Measurements from ENCODE around the gene RFC4.

GRCh38 chr3:186826410-186826975 is 20.2 kb upstream of the RFC4 start:
- TF ChIP-seq, protein P1, sequence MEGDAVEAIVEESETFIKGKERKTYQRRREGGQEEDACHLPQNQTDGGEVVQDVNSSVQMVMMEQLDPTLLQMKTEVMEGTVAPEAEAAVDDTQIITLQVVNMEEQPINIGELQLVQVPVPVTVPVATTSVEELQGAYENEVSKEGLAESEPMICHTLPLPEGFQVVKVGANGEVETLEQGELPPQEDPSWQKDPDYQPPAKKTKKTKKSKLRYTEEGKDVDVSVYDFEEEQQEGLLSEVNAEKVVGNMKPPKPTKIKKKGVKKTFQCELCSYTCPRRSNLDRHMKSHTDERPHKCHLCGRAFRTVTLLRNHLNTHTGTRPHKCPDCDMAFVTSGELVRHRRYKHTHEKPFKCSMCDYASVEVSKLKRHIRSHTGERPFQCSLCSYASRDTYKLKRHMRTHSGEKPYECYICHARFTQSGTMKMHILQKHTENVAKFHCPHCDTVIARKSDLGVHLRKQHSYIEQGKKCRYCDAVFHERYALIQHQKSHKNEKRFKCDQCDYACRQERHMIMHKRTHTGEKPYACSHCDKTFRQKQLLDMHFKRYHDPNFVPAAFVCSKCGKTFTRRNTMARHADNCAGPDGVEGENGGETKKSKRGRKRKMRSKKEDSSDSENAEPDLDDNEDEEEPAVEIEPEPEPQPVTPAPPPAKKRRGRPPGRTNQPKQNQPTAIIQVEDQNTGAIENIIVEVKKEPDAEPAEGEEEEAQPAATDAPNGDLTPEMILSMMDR (IDR thresholded peaks at IDR 0.05): no peak
- no peak for TF ChIP-seq POLR2A (IDR thresholded peaks at IDR 0.05)

Measured in thyroid gland (tissue), 4 donors.